ENCODE data around the gene ADIPOR2.

Gene ADIPOR2, protein sequence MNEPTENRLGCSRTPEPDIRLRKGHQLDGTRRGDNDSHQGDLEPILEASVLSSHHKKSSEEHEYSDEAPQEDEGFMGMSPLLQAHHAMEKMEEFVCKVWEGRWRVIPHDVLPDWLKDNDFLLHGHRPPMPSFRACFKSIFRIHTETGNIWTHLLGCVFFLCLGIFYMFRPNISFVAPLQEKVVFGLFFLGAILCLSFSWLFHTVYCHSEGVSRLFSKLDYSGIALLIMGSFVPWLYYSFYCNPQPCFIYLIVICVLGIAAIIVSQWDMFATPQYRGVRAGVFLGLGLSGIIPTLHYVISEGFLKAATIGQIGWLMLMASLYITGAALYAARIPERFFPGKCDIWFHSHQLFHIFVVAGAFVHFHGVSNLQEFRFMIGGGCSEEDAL

DNA sequence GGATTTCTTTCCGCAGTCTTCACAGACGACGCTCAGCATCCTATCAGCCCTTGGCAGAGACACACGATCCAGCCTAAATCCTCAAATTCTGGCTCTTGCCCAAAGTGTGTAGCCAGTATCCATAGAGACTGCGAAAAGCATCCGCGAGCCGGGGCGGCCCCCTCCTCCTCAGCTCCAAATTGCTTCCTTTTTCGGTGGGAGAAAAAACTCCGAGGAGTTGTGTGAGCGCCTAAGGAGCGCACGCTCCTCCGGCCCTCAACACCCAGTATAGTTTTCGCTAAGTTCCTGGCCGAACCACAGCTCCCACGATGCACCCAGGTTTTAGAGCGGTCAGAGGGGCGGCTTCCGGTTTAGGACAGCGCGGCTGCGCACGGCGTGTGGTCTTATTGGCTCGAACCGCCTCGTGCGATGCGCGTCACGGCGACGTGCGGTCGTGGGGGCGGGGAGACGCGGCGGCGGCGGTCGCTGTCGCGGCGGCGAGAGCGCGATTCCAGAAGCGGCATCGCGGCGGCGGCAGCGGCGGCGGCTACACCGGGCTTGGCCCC is at the start of gene ADIPOR2:
TSS of gene ADIPOR2 (plus strand) at position 493 of the 545 bp plus-strand sequence. CDS start 63,274 bp downstream, outside the sequence.
- peak; percentile 80 to 85 for DNase-seq (ENCODE audit: low read depth in 2 of 2)

DNA sequence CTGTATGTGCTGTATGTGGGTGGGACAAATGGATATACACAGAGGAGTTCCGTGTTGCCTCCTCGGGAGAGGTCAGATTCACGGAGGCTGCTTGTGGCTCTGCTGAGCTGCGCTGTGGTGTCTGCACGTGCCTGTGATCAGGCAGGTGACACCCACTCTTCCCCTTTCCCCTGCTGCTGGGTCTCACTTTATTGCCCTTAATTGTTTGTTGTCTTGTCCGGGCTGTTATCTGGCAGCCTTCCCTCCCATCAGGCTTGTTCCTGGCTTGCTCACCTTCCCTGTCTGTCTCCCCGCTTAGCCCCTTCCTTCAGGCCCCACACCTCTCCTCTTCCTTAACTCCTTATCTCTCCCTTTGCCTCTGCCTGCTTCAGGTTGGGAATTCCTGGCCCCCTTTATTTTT is 48.4 kb upstream of the ADIPOR2 start:
- DNase-seq (ENCODE audit: low read depth in 2 of 2) = no peak

DNA sequence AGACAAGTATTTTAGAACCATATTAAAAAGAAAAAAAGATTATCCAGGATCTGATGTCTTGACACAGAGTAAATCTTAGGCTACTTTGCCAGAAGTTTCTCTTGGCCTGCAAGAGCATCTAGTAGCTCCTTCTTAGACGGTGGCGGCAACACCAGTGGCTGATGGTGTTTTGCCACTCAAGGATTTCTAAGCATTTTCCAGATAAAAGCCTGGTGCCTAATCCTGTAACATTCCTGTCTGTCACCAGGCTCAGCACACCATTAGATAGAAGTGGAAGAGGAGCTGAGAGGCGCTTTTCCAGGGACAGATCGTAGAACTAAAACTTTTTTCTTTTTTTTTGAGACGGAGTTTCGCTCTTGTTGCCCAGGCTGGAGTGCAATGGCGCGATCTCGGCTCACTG is 47.8 kb upstream of the ADIPOR2 start:
- no peak for DNase-seq (ENCODE audit: low read depth in 2 of 2)

DNA sequence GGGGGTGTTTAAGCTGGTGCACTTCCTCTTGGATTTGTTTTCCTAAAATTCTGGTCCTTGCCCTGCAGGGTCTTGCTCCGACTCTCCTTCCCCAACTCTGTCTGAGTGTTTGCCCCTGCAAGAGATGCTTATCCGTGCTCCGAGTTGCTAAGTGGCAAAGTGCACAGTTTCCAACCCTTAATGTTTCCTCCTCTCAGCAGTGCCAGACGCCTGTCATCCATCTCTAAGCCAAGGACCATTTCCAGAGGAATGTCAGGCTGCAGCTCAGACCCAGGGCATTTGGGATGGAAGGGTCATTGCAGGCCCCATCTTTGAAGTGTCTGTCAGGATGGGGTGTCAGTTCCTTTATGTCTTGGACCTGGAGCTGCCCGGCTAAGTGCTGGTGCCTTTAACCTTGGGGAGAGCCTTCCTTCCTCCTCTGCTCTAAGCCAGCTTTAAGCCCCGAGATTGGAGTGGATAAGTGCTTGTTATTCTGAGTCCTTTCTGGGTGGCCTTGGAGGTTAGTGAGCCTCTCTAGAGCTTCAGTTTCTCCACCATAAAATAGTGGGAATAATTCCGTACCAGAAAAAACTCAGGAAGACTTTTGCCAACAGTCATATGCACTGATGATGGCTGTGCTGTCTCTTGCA is 46.9 kb upstream of the ADIPOR2 start:
- no peak for DNase-seq (ENCODE audit: low read depth in 2 of 2)

DNA sequence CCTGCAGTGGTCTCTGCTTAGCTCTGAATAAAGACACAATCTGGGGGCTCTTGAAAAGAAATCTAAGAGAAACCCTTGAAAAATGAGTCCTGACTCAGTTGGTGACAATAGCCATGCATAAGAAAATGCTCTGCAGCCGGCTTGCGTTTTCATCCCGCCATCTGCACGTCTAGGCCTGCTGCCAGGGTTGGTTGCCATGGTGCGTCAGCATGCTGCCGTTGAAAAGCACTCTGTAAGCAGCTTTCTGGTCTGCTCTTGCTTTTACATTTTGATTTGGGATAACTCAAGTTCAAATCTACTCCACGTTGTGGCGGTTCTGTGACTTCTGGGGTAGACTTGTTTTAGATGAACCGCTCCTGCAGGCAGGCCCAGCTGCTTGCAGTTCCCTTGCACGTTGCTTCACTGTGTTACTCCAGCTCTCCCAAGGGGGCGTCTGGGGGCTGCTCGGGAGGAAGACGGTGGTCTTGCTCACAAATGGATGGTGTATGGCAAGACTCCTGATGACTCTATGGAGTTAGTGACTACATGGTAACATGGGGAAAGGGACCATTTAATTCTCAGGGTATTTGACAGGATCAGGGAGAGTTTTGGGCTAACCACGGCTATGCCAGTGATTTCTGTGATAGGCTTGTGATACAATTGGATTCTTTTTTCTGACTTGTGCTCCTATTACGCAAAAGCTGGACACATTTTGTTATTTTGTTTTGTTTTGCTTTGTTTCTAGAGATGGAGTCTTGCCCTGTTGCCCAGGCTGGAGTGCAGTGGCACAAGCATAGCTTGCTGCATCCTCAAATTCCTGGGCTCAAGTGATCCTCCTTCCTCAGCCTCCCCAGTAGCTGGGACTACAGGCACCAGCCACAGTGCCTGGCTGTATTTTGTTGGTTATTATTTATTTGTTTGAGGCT is 46.1 kb upstream of the ADIPOR2 start:
- DNase-seq (ENCODE audit: low read depth in 2 of 2) = no peak

DNA sequence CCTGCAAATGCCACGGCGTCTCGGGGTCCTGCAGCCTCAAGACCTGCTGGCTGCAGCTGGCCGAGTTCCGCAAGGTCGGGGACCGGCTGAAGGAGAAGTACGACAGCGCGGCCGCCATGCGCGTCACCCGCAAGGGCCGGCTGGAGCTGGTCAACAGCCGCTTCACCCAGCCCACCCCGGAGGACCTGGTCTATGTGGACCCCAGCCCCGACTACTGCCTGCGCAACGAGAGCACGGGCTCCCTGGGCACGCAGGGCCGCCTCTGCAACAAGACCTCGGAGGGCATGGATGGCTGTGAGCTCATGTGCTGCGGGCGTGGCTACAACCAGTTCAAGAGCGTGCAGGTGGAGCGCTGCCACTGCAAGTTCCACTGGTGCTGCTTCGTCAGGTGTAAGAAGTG is 45.1 kb upstream of the ADIPOR2 start:
- no peak for DNase-seq (ENCODE audit: low read depth in 2 of 2)

DNA sequence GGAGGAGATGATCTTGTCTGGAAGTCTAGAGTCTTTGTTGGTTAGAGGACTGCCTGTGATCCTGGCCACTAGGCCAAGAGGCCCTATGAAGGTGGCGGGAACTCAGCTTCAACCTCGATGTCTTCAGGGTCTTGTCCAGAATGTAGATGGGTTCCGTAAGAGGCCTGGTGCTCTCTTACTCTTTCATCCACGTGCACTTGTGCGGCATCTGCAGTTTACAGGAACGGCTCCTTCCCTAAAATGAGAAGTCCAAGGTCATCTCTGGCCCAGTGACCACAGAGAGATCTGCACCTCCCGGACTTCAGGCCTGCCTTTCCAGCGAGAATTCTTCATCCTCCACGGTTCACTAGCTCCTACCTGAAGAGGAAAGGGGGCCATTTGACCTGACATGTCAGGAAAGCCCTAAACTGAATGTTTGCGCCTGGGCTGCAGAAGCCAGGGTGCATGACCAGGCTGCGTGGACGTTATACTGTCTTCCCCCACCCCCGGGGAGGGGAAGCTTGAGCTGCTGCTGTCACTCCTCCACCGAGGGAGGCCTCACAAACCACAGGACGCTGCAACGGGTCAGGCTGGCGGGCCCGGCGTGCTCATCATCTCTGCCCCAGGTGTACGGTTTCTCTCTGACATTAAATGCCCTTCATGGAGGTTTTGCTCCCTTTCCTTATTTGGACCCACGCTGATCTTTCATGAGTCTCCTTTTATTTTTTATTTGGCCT is 44.1 kb upstream of the ADIPOR2 start:
- no peak for DNase-seq (ENCODE audit: low read depth in 2 of 2)

DNA sequence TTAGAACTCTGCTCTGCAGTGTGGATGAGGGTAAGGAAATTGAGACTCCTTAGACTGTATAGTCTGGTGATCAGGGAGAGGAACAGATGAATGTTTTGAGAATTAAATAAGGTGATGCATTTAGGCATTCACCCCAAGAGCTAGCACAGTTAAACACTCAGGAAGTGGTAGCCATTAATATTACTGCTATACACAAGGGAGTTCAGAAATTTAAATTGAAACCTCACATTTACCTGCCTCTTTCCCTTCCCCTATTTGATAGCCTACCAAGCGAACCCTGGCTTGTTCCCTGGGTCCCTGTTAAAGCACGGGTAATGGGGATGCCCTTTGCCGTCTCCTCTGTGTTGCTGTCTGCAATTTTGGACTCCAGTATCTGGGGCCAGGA is 43.6 kb upstream of the ADIPOR2 start:
- no peak for DNase-seq (ENCODE audit: low read depth in 2 of 2)

DNA sequence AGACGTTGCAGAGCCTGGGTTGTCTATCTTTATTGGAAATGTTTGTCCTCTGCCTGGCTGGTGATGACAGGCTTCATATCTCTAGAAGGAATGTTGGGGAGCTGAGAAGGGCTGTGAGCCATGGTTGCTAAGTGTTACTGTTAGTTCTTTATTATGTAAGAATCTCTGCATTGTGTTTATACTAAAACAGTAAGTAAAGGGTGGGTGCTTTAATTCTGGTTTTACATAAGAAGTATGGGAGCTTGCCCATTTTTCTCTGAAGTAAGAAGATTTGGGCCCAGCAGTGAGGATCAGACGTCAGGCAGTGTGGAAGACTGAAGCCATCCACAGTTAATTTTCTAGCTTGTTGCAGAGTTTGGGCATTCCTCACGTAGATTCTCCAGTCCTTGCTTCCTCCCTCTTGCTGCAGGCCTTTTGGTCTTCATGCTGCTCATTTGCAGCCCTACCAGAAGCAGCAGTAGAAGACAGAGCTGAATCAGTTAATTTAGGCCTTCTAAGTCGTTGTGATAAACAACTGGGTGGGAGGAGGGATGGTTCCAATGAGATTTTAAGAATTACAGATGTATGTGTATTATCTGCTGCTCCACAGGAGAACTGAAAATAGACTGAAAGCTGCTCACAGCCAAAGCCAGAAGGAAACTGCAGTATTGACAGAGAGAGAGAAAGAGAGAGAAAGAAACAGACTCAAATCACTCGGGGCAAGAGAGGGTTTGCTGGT is 40.5 kb upstream of the ADIPOR2 start:
- no peak for DNase-seq (ENCODE audit: low read depth in 2 of 2)

DNA sequence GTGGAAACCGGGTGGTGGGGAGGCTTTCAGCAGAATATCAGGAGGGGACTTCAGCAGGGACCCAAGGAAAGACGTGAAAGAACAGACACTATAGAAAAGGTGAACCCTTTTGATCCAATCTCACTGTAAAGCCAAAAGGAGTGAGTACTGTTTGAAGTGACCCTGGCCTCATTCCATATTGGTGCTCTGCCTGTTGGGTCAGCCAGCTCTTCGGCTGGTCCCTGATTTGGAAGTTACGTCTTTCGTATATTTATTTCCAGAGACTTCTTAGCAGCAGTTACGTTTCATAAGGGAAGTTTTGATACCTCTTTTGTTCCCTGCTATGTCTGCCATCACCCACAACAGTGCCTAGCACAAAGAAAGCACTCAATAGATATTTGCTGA is 39.9 kb upstream of the ADIPOR2 start:
- DNase-seq (ENCODE audit: low read depth in 2 of 2) = no peak

DNA sequence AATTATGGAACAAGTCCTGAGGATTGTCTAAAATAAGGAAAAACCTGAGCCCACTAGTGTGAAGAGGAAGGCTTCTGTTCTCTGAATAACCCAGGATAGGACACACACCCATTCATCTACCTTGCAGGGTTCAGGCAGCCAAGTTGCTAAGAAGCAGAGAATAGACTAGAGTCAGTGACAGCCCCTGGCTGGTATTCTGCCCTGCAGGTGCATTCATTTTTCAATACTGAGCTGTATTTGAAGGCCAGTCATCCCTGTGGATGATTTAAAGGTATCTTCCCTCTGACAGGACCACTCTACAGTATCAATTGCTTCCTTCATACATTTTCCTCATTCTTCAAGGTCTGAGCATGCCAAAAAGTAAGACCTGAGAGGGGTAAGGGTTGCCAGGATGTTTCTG is 38.9 kb upstream of the ADIPOR2 start:
- no peak for DNase-seq (ENCODE audit: low read depth in 2 of 2)

DNA sequence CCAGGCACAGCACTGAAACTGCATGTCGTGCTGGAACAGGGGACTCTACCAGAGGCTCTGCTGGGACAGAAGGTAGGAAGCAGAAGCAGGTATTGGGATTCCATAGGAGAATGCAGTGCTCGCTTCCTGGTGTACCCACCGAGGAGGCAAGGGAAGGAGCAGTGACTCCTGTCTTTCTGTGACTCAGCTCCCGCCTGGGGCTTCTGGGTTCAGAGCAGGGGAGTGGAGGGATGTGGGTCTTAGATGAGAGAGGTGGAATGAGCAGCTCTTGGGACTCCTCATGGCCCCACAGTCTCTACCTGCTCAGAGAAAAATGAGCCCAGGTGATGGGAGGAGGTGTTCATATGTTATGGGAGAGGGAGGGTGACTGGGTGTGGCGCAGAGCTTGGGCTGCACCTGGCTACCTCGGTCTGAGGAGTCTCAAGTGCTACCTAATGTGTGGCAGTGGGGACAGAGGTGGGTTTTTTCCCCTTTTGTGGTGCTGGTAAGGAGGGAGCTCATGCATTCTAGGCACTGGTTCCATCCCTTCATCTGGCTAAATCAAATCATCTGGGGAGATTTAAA is 35.6 kb upstream of the ADIPOR2 start:
- no peak for DNase-seq (ENCODE audit: low read depth in 2 of 2)

DNA sequence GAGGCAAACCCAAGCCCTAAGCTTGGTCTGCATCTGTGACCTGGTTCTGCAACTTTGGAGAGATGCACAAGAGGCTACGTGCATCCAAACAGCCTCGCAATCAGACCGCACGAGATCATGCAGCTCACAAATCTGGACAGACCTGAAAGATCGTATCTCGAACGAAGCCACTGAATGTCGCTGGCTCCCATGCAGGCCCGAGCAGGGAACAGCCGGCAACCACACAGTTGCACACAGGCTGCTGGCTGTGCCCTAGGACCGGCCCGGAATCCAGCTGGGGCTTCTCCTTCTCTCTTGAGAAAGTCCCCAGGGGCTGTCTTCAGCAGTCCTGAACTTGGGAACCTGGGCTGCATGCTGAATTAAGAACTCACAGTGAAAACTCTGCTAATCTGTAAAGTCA is 34.0 kb upstream of the ADIPOR2 start:
- no peak for DNase-seq (ENCODE audit: low read depth in 2 of 2)

DNA sequence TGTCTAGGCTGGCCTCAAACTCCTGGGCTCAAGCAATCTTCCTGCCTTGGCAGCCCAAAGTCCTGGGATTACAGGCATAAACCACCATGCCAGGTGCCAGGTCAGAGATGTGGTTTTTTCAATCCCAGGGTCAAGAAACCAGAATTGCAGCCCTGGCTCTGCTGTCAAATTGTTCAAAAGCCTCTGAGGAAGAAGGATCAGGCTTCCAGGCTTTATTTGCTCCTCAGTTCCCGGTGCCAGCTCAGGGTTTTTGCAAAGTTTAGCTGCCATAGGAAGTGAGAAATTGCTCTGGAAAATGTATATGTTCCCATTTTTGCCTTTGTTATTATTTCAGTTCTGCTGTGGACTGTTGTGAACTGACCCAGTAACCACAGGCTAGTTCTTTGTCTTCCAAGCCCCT is 33.2 kb upstream of the ADIPOR2 start:
- DNase-seq (ENCODE audit: low read depth in 2 of 2) = no peak

DNA sequence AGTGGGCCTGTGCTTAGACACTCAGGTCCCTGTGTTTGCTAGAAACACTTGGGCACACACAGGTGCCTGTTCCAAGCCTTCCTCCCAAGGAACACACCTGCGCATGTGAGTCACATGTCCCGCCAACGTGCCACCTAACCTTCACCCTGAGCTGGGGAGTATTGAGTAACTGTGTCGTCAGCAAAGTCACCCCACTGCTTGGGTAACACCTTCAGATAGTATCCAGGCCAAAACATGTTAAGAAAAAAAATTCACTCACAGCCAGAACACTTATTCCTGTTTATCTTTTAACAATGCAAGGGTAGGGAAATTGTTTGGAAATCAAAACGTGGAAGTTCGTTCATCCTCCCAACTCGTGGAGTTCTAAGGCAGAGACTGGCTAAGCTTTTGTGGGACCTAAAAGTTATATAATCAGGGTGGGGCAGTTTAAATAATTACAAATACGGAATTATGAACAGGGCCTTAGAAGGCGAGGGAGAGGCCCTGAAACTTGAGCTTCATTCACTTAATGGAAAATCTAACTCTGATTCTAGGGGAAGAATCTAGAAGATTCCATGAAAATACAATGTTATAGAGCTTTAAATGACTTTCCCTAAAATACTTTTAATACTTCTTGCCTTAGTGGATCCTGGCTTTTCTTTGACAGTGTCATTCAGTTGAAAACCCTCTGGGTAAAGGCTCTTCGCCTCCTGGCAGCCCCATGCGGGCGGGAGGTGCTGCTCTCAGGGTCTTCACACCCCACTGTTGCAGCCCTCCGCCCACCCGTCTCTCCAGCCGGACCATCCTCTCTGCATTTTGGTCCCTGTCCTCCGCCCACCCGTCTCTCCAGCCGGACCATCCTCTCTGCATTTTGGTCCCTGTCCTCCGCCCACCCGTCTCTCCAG is 30.3 kb upstream of the ADIPOR2 start:
- DNase-seq (ENCODE audit: low read depth in 2 of 2) = peak in 1 of 2 donors; percentile 8

DNA sequence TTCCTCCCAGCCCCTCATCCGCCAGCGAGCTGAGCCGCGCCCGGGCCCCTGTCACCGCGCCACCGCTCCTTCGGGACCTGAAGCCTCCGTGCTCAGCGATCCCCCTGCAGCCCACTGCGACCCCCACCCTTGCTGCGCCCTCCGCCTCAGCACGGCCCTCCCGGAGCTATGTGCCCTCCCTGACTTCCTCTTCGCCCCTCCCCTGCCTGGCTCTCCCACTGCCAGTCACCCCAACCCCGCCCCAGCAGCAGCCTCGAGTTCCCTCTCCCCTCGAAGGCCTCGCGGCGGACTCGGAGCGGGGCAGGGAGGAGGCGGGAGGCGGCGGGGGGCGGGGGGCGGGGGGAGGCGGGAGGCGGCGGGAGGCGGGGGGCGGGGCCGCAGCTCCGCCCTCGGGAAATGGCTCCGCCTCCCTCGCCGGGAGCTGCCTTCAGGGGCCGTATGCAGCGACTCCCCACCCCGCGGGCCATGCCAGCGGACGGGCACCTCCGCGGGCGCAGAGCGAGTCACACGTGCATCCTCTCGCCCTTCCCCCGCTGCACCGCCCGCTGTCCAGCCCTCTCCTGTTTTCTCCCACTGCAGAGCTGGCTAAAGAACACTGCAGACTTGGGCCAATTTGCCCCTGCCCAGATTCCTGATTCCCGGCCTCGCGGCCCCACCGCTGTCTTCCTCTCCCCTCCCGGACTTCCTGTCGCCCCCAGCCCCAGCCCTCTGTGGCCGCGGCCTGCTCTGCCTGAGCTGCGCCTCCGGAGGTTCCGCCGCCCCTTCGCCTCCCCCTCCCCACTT is 29.1 kb upstream of the ADIPOR2 start:
- DNase-seq (ENCODE audit: low read depth in 2 of 2) = peak; percentile 44 to 55

DNA sequence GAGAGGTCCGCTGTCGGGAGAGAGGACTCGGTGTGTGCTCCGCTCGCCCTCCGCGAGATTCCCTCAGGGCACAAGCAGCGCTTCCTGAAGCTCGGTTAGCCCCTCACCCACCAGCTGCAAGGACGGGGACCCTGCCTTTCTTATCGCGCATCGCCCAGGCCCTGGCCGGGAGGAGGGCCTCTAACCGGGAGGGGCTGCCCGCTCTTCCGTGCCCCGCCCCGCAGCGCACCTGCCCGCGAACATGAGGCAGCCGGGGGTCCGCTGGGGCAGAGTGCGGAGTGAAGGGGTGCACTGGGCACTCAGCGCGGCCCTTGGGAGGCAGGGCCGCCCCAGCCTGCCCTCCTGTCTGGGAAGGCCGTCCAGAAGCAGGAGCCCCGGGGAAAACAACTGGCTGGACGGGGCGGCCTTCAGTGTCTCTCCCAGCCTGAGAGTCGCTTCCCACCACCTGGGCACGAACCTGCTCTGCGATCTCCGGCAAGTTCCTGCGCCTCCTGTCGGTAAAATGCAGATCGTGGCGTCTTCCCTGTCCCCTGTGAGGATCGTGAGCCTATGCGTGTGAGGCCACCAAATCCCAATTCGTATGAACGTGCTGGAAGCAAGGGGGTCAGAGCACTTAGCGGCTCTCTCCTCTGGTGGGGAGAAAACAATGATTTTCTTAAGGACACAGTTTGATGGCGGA is 28.0 kb upstream of the ADIPOR2 start:
- no peak for DNase-seq (ENCODE audit: low read depth in 2 of 2)
